Measurements from ENCODE around the gene LDLRAD4.

LDLRAD4 gene

GRCh38 chr18:13390196-13390595 is 171.6 kb downstream of the LDLRAD4 start:
- Histone ChIP-seq H3K4me3 (replicated peaks; ENCODE audit: insufficient read depth, low read length) (no peak overlapping the region), H3K27ac (replicated peaks) (no peak overlapping the region), H3K27me3 (ENCODE audit: insufficient read depth, poor library complexity, severe bottlenecking) (peaks cover 2% of the 10 kb centered on the region)
- TF ChIP-seq REST (IDR thresholded peaks at IDR 0.05; ENCODE audit: insufficient replicate concordance, low read depth) (no peak), CTCF (IDR thresholded peaks at IDR 0.05; ENCODE audit: insufficient read depth, low read length) (no peak), POLR2AphosphoS5 (IDR thresholded peaks at IDR 0.05; ENCODE audit: low read depth) (no peak), SPI1 (IDR thresholded peaks at IDR 0.05; ENCODE audit: borderline replicate concordance, low read depth) (no peak), GABPA (IDR thresholded peaks at IDR 0.05; ENCODE audit: low read depth) (no peak)
- DNase-seq (ENCODE audit: low read depth in 1 of 2, low spot score in 1 of 2), result no peak

- Histone ChIP-seq H3K27ac (replicated peaks) (no peak overlapping the region), H3K27me3 (ENCODE audit: insufficient read depth, poor library complexity, severe bottlenecking) (peaks cover 2% of the 10 kb centered on the region), H3K4me3 (replicated peaks; ENCODE audit: insufficient read depth, low read length) (no peak overlapping the region)
- no peak for DNase-seq (ENCODE audit: low read depth in 1 of 2, low spot score in 1 of 2)
- TF ChIP-seq REST (IDR thresholded peaks at IDR 0.05; ENCODE audit: insufficient replicate concordance, low read depth), result no peak
- no peak for TF ChIP-seq POLR2AphosphoS5 (IDR thresholded peaks at IDR 0.05; ENCODE audit: low read depth)
- TF ChIP-seq GABPA (IDR thresholded peaks at IDR 0.05; ENCODE audit: low read depth), result no peak
- TF ChIP-seq CTCF (IDR thresholded peaks at IDR 0.05; ENCODE audit: insufficient read depth, low read length), result no peak
- TF ChIP-seq SPI1 (IDR thresholded peaks at IDR 0.05; ENCODE audit: borderline replicate concordance, low read depth), result no peak
These were observed 172.2 kb downstream of the LDLRAD4 start for GRCh38 chr18:13390711-13391110.

GRCh38 chr18:13392029-13392750 is 173.6 kb downstream of the LDLRAD4 start:
- no peak for TF ChIP-seq CTCF (IDR thresholded peaks at IDR 0.05; ENCODE audit: insufficient read depth, low read length)
- Histone ChIP-seq H3K27ac (replicated peaks) (no peak overlapping the region), H3K27me3 (ENCODE audit: insufficient read depth, poor library complexity, severe bottlenecking) (peaks cover 2% of the 10 kb centered on the region), H3K4me3 (replicated peaks; ENCODE audit: insufficient read depth, low read length) (no peak overlapping the region)
- DNase-seq (ENCODE audit: low read depth in 1 of 2, low spot score in 1 of 2), result no peak

GRCh38 chr18:13392899-13393298 is 174.3 kb downstream of the LDLRAD4 start:
- H3K27ac ChIP-seq (replicated peaks), result no peak overlapping the region
- no peak for DNase-seq (ENCODE audit: low read depth in 1 of 2, low spot score in 1 of 2)
- no peak overlapping the region for H3K4me3 ChIP-seq (replicated peaks; ENCODE audit: insufficient read depth, low read length)
- peaks cover 2% of the 10 kb centered on the region for H3K27me3 ChIP-seq (ENCODE audit: insufficient read depth, poor library complexity, severe bottlenecking)
- TF ChIP-seq REST (IDR thresholded peaks at IDR 0.05; ENCODE audit: insufficient replicate concordance, low read depth), result no peak
- no peak for TF ChIP-seq GABPA (IDR thresholded peaks at IDR 0.05; ENCODE audit: low read depth)
- no peak for TF ChIP-seq POLR2AphosphoS5 (IDR thresholded peaks at IDR 0.05; ENCODE audit: low read depth)
- TF ChIP-seq SPI1 (IDR thresholded peaks at IDR 0.05; ENCODE audit: borderline replicate concordance, low read depth), result no peak

All from HL-60 (cell line).